H1 (cell line): ENCODE data around the gene DENND6B. TPM values are rescaled to one million over a fixed set of nuclear protein-coding genes. Genes with fewer than 3 reads are reported as not detected.

Source experiments
- CTCF ChIA-PET: fragments of 300-600 bp; sonication (Branson Sonifier 250); formaldehyde crosslinking; loops from one replicate; lab custom pipeline; 2021; ENCODE audit not compliant: partially characterized antibody; lab: Charles Lee
- POLR2A ChIA-PET: fragments of 300-600 bp; sonication (Branson Sonifier 250); formaldehyde crosslinking; loops from one replicate; lab custom pipeline; 2021; ENCODE audit warnings: inconsistent platforms; ENCODE audit not compliant: partially characterized antibody; lab: Charles Lee
- DNase-seq, 2 experiments: peaks; one replicate each; pipeline versions ENCODE4 v3.0.0 to v3.0.0-alpha.2; 2010 to 2022; ENCODE audit warnings: low spot score in 2 of 2, low read depth in 1 of 2, mixed read lengths in 1 of 2
- FAIRE-seq: peaks from 2 replicates; lab custom pipeline; 2011; peaks lifted over from hg19 to GRCh38; lab: Jason Lieb, UNC
- H2AFZ ChIP-seq: 2 replicates; pipeline ENCODE4 v1.8.1; 2012; ENCODE audit warnings: low read length, inconsistent platforms
- H2AK5ac ChIP-seq: 2 replicates; pipeline ENCODE4 v1.6.1; 2013; ENCODE audit warnings: low read depth, low read length
- H2BK120ac ChIP-seq: replicated peaks from 2 replicates; pipeline ENCODE3; 2013; ENCODE audit warnings: low read depth, low read length, inconsistent platforms
- H2BK12ac ChIP-seq: 2 replicates; pipeline ENCODE4 v1.6.1; 2013; ENCODE audit warnings: low read depth, low read length
- H2BK15ac ChIP-seq: 2 replicates; pipeline ENCODE4 v1.6.1; 2013; ENCODE audit warnings: low read length
- H2BK20ac ChIP-seq: 2 replicates; pipeline ENCODE4 v1.6.1; 2013; ENCODE audit warnings: low read length
- H2BK5ac ChIP-seq: 2 replicates; pipeline ENCODE4 v1.6.1; 2013; ENCODE audit warnings: low read depth, low read length
- H3K14ac ChIP-seq: 2 replicates; pipeline ENCODE4 v1.6.1; 2013; ENCODE audit warnings: inconsistent platforms; ENCODE audit not compliant: insufficient read length
- H3K18ac ChIP-seq: 2 replicates; pipeline ENCODE4 v1.6.1; 2013; ENCODE audit warnings: low read length; ENCODE audit errors: extremely low read depth
- H3K23ac ChIP-seq: 2 replicates; pipeline ENCODE4 v1.6.1; 2013; ENCODE audit warnings: inconsistent platforms; ENCODE audit not compliant: insufficient read length
- H3K23me2 ChIP-seq: 2 replicates; pipeline ENCODE4 v1.6.1; 2013; ENCODE audit warnings: low read depth, low read length
- H3K27ac ChIP-seq: 2 replicates; pipeline ENCODE4 v1.6.1; 2011; ENCODE audit warnings: low read depth, low read length, inconsistent platforms
- H3K27me3 ChIP-seq, 4 experiments: replicated peaks in 1 of 4; 1 replicate in 1 of 4; 2 replicates in 3 of 4; pipeline versions ENCODE4 v1.6.1 to v1.8.1; 2011 to 2013; ENCODE audit warnings: low read length in 3 of 4, mild to moderate bottlenecking in 3 of 4, inconsistent platforms in 2 of 4, mixed read lengths in 2 of 4, moderate library complexity in 1 of 4; ENCODE audit not compliant: control insufficient read depth in 3 of 4, insufficient read depth in 3 of 4; ENCODE audit errors: extremely low read depth in 1 of 4
- H3K36me3 ChIP-seq, 4 experiments: 2 replicates each; pipeline versions ENCODE4 v1.6.1 to v1.8.1; 2011 to 2013; ENCODE audit warnings: mild to moderate bottlenecking in 4 of 4, low read length in 3 of 4, moderate library complexity in 2 of 4, control low read depth in 1 of 4, inconsistent platforms in 1 of 4; ENCODE audit not compliant: insufficient read depth in 4 of 4, control insufficient read depth in 2 of 4
- H3K4ac ChIP-seq: replicated peaks from 2 replicates; pipeline ENCODE3; 2013; ENCODE audit warnings: low read length, low read depth, mixed read lengths, inconsistent platforms; ENCODE audit not compliant: insufficient read length
- H3K4me1 ChIP-seq, 4 experiments: replicated peaks in 1 of 4; 1 replicate in 1 of 4; 2 replicates in 3 of 4; pipeline versions ENCODE4 v1.6.1 to v1.8.1; 2011 to 2013; ENCODE audit warnings: low read length in 3 of 4, inconsistent platforms in 2 of 4, mixed read lengths in 1 of 4; ENCODE audit not compliant: insufficient read depth in 4 of 4, control insufficient read depth in 3 of 4
- H3K4me2 ChIP-seq, 2 experiments: 2 replicates each; pipeline versions ENCODE4 v1.6.1 to v1.8.1; 2011 to 2013; ENCODE audit warnings: low read depth in 2 of 2, low read length in 2 of 2, control low read depth in 1 of 2, inconsistent platforms in 1 of 2, mild to moderate bottlenecking in 1 of 2; ENCODE audit not compliant: insufficient read depth in 1 of 2
- H3K4me3 ChIP-seq, 4 experiments: fragments of 200-600, 300-600 bp in 1 of 4; sonication (generic), shearing (Covaris generic), sonication (Bioruptor Twin) in 1 of 4; 2 replicates each; pipeline versions ENCODE4 v1.5.1 to v1.8.1; 2011 to 2016; ENCODE audit warnings: low read length in 4 of 4, low read depth in 3 of 4, control low read depth in 2 of 4, inconsistent platforms in 2 of 4, mild to moderate bottlenecking in 2 of 4, mixed read lengths in 1 of 4, moderate library complexity in 1 of 4; ENCODE audit not compliant: insufficient read depth in 2 of 4; ENCODE audit errors: extremely low read depth in 1 of 4
- H3K56ac ChIP-seq: replicated peaks from 2 replicates; pipeline ENCODE3; 2013; ENCODE audit warnings: low read depth, mild to moderate bottlenecking, mixed read lengths, low read length, inconsistent platforms; ENCODE audit not compliant: insufficient read length
- H3K79me1 ChIP-seq: 2 replicates; pipeline ENCODE4 v1.6.1; 2013; ENCODE audit warnings: low read depth, low read length, control low read depth
- H3K79me2 ChIP-seq, 2 experiments: 2 replicates each; pipeline versions ENCODE4 v1.6.1 to v1.8.1; 2012 to 2013; ENCODE audit warnings: low read length in 2 of 2, mild to moderate bottlenecking in 2 of 2, inconsistent platforms in 1 of 2; ENCODE audit not compliant: insufficient read depth in 2 of 2, control insufficient read depth in 1 of 2
- H3K9ac ChIP-seq, 4 experiments: replicated peaks in 1 of 4; 1 replicate in 1 of 4; 2 replicates in 3 of 4; pipeline versions ENCODE4 v1.6.1 to v1.8.1; 2011 to 2013; ENCODE audit warnings: low read depth in 3 of 4, low read length in 3 of 4, control low read depth in 2 of 4, mild to moderate bottlenecking in 2 of 4, moderate library complexity in 2 of 4, inconsistent platforms in 1 of 4; ENCODE audit errors: extremely low read depth in 1 of 4
- H3K9me3 ChIP-seq, 2 experiments: 2 replicates each; pipeline versions ENCODE4 v1.6.1 to v1.8.1; 2012 to 2013; ENCODE audit warnings: mild to moderate bottlenecking in 2 of 2, moderate library complexity in 2 of 2, control low read depth in 1 of 2, inconsistent platforms in 1 of 2, low read depth in 1 of 2, low read length in 1 of 2, mixed read lengths in 1 of 2; ENCODE audit not compliant: insufficient read depth in 2 of 2
- H4K20me1 ChIP-seq, 2 experiments: replicated peaks in 1 of 2; 2 replicates each; pipeline versions ENCODE3 to v1.8.1; 2011 to 2013; ENCODE audit warnings: inconsistent platforms in 2 of 2, low read length in 2 of 2, mild to moderate bottlenecking in 1 of 2; ENCODE audit not compliant: insufficient read depth in 2 of 2, control insufficient read depth in 1 of 2
- H4K5ac ChIP-seq: 2 replicates; pipeline ENCODE4 v1.6.1; 2013; ENCODE audit warnings: low read length, low read depth, mixed read lengths, inconsistent platforms; ENCODE audit not compliant: insufficient read length
- H4K8ac ChIP-seq: 2 replicates; pipeline ENCODE4 v1.8.0; 2013; ENCODE audit warnings: mild to moderate bottlenecking, moderate library complexity, low read length, inconsistent platforms; ENCODE audit not compliant: insufficient read depth; ENCODE audit errors: extremely low read depth
- H4K91ac ChIP-seq: replicated peaks from 2 replicates; pipeline ENCODE3; 2013; ENCODE audit warnings: low read length, mixed read lengths, inconsistent platforms; ENCODE audit not compliant: insufficient read length
- ATF2 ChIP-seq: IDR thresholded peaks from 2 replicates; pipeline ENCODE4 v1.6.1; 2012; ENCODE audit warnings: low read length, inconsistent platforms
- KDM5A ChIP-seq: fragments of 200-600 bp; IDR thresholded peaks from 2 replicates; pipeline ENCODE4 v1.7.1; 2012; ENCODE audit warnings: mild to moderate bottlenecking, low read length, inconsistent platforms, mixed read lengths
- POLR2AphosphoS5 ChIP-seq: IDR thresholded peaks from 2 replicates; pipeline ENCODE4 v1.6.1; 2011; ENCODE audit warnings: low read depth, low read length
- POU5F1 ChIP-seq: IDR thresholded peaks from 2 replicates; pipeline ENCODE4 v1.6.1; 2011; ENCODE audit warnings: low read depth, mild to moderate bottlenecking, low read length, moderate library complexity
- SIN3A ChIP-seq, 2 experiments: IDR thresholded peaks in 1 of 2; conservative IDR thresholded peaks in 1 of 2; 2 replicates each; pipeline ENCODE4 v1.6.1; 2011 to 2012; ENCODE audit warnings: low read length in 2 of 2, improper control_type of control experiment in 1 of 2, low read depth in 1 of 2, mild to moderate bottlenecking in 1 of 2
- SIRT6 ChIP-seq: IDR thresholded peaks from one replicate; pipeline ENCODE4 v1.7.1; 2012; ENCODE audit warnings: low read length, inconsistent platforms
- SUZ12 ChIP-seq: fragments of 200-600 bp; sonication (generic); IDR thresholded peaks from 2 replicates; pipeline ENCODE4 v1.6.1; 2012; ENCODE audit warnings: mild to moderate bottlenecking, inconsistent platforms, low read length, moderate library complexity, mixed read lengths
- TAF7 ChIP-seq: optimal IDR thresholded peaks from 2 replicates; pipeline ENCODE3; 2011; ENCODE audit warnings: low read depth, mild to moderate bottlenecking, inconsistent platforms, low read length, moderate library complexity, borderline replicate concordance
- WGBS, 2 experiments: shearing (Covaris generic) in 1 of 2; methylation state at CpG; one replicate each; pipeline versions ENCODE4 v1.1.6 to v1.1.7; 2013 to 2015; ENCODE audit warnings: low lambda C conversion rate in 2 of 2, mixed read lengths in 2 of 2, inconsistent platforms in 1 of 2, low coverage in 1 of 2, missing lambda C conversion rate in 1 of 2; ENCODE audit not compliant: insufficient replicate concordance in 2 of 2, insufficient coverage in 1 of 2, insufficient read length in 1 of 2; ENCODE audit errors: extremely low coverage in 1 of 2, missing lambda C conversion rate in 1 of 2; 5-methylcytosine and 5-hydroxymethylcytosine counted together
- polyA plus RNA-seq, 7 experiments: library from polyadenylated mRNA; depleted of rRNA in 3 of 7; stranded (reverse) in 5 of 7; unstranded in 2 of 7; fragments of >200 nt in 5 of 7; fragments of 200-250 nt in 2 of 7; gene quantifications; 1 replicate in 5 of 7; 2 replicates in 1 of 7; 4 replicates in 1 of 7; pipeline versions ENCODE4 v1.2.1 to v1.2.3, GENCODE V29; 2011 to 2013; ENCODE audit warnings: missing spikeins in 2 of 7, mixed read lengths in 2 of 7
- total RNA-seq: library from RNA; stranded (reverse); fragmentation: NEBNext Ultra II Directional; extraction: Animal tissue kit (Norgen Biotek cat#: 25700); gene quantifications from 2 replicates; pipeline ENCODE4 v1.2.1, GENCODE V29; 2021

The DENND6B gene
- total and polyA plus RNA-seq, 2 of the 8 experiments (the other 6 are each of a cell fraction or from before 2014, with no cell fraction given): 1.1 to 1.9 TPM

GRCh38 chr22:50277761-50278160, 49.1 kb downstream of the DENND6B start:
- H3K4me3 ChIP-seq: no peak overlapping the region
- no peak overlapping the region for H3K23ac ChIP-seq
- peaks cover 6 to 11% of the 10 kb centered on the region in 2 experiments for H4K20me1 ChIP-seq
- no peak overlapping the region for H3K27ac ChIP-seq
- no peak overlapping the region for H3K14ac ChIP-seq
- H2BK15ac ChIP-seq: no peak overlapping the region
- DNase-seq (no peak), FAIRE-seq (no peak)
- no peak overlapping the region for H3K9ac ChIP-seq
- no peak overlapping the region for H2BK12ac ChIP-seq
- ChIA-PET POLR2A (no interaction called here), CTCF (interaction anchor here (3.5 kb wide), 1 partner anchor 14 kb away, joined by 27 read pairs; no protein-coding TSS in a partner anchor)
- H3K36me3 ChIP-seq: peaks cover 24 to 78% (median 50%) of the 10 kb centered on the region in 4 experiments
- H3K23me2 ChIP-seq: no peaks in the 10 kb centered on the region
- H4K8ac ChIP-seq: no peak overlapping the region
- peaks cover 7 to 24% of the 10 kb centered on the region in 2 experiments; a peak in 3 of 4 replicates for H3K9me3 ChIP-seq
- no peak overlapping the region for H2BK120ac ChIP-seq
- H4K5ac ChIP-seq: no peak overlapping the region
- no peak for TF ChIP-seq SIRT6
- TF ChIP-seq SIN3A (conservative IDR thresholded peaks at IDR 0.05 in 1 of 2, IDR thresholded peaks at IDR 0.05 in 1 of 2; ENCODE audit: low read depth in 1 of 2, low read length in 2 of 2): no peak
- TF ChIP-seq ATF2: no peak
- TF ChIP-seq POU5F1: no peak
- no peak for TF ChIP-seq TAF7
- TF ChIP-seq KDM5A: no peak
- no peak for TF ChIP-seq SUZ12
- TF ChIP-seq POLR2AphosphoS5: no peak
- no peak overlapping the region for H3K56ac ChIP-seq
- no peak overlapping the region for H2BK20ac ChIP-seq
- H3K27me3 ChIP-seq: no peaks in the 10 kb centered on the region
- H3K18ac ChIP-seq: no peak overlapping the region
- H3K4ac ChIP-seq: no peak overlapping the region
- H4K91ac ChIP-seq: no peak overlapping the region
- H2AFZ ChIP-seq: no peak overlapping the region
- 90% methylated on average over 12 of the region's 25 CpGs; no CpG with 5 or more reads in 1 of the 2 experiments for WGBS, 2 experiments
- H3K4me2 ChIP-seq: no peak overlapping the region
- no peak overlapping the region for H2BK5ac ChIP-seq
- H3K79me1 ChIP-seq: no peaks in the 10 kb centered on the region
- no peaks in the 10 kb centered on the region for H3K79me2 ChIP-seq
- peaks cover 0 to under 1% (median 0%) of the 10 kb centered on the region in 4 experiments; a peak in 3 of 7 replicates for H3K4me1 ChIP-seq
- H2AK5ac ChIP-seq: no peak overlapping the region
